SJSA1 (cell line): ENCODE results near the gene LRMDA. TPM values are rescaled to one million over a fixed set of nuclear protein-coding genes. Genes with fewer than 3 reads are reported as not detected.

Experiments
- DNase-seq, 2 experiments: peaks; one replicate each; pipeline ENCODE4 v3.0.0-alpha.2; 2015 to 2020; ENCODE audit warnings: low spot score in 2 of 2, low read depth in 1 of 2
- H3K27ac ChIP-seq: fragments of 250-450 bp; sonication (Bioruptor Pico); 2 replicates; pipeline ENCODE4 v1.5.1; 2020; ENCODE audit warnings: mild to moderate bottlenecking, moderate library complexity
- H3K27me3 ChIP-seq: fragments of 250-450 bp; sonication (Bioruptor Pico); replicated peaks from 2 replicates; pipeline ENCODE4 v1.5.1; 2020; ENCODE audit warnings: mild to moderate bottlenecking, moderate library complexity
- H3K36me3 ChIP-seq: fragments of 250-450 bp; sonication (Bioruptor Pico); 2 replicates; pipeline ENCODE4 v1.5.1; 2020; ENCODE audit warnings: mild to moderate bottlenecking
- H3K4me1 ChIP-seq: fragments of 250-450 bp; sonication (Bioruptor Pico); replicated peaks from 2 replicates; pipeline ENCODE4 v1.6.1; 2021; ENCODE audit warnings: mild to moderate bottlenecking
- H3K4me3 ChIP-seq: fragments of 250-450 bp; sonication (Bioruptor Pico); 2 replicates; pipeline ENCODE4 v1.5.1; 2020; ENCODE audit warnings: mild to moderate bottlenecking
- H3K9me3 ChIP-seq: fragments of 250-450 bp; sonication (Bioruptor Pico); replicated peaks from 2 replicates; pipeline ENCODE4 v1.5.1; 2020; ENCODE audit warnings: mild to moderate bottlenecking
- total RNA-seq: library from RNA; depleted of rRNA; stranded (reverse); fragments of >200 nt; shearing (Covaris generic); gene quantifications from 2 replicates; pipeline ENCODE4 v1.2.3, GENCODE V29; 2014

Gene LRMDA
- total RNA-seq, 1 experiment from 2014 or later, result not detected

DNA sequence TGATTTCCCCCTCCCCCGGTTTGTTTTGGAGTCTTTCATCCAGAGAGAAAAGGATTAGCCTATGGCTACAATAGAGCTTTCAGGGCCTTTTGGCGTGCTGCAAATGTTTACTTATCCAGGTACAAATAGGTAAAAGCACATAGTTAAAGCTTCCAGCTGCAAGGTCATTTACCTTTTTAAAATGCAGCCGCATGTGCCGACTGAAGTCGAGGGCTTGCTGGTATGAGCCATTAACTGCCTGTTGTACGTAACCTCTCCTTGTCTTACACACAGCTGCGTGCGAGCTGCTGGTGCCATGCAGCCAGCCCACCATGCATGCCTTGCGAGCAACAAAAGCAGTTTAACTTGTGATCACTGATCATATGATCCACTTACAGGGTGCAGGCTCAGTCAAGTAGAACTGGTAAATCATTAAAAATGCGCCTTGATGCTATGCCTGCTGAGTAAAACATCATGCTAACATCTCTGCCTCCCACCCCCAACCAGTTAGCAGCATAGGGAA is 866.4 kb downstream of the LRMDA start:
- no peaks in the 10 kb centered on the region for H3K36me3 ChIP-seq
- no peak for DNase-seq

GRCh38 chr10:76298329-76298728 is 866.9 kb downstream of the LRMDA start:
- no peaks in the 10 kb centered on the region for H3K27me3 ChIP-seq
- DNase-seq, result no peak
- no peak overlapping the region for H3K27ac ChIP-seq
- H3K4me1 ChIP-seq, result no peaks in the 10 kb centered on the region
- no peak overlapping the region for H3K4me3 ChIP-seq
- H3K9me3 ChIP-seq, result no peaks in the 10 kb centered on the region
- no peaks in the 10 kb centered on the region for H3K36me3 ChIP-seq

More for the DNA sequence above, 866.4 kb downstream of the LRMDA start:
- Histone ChIP-seq H3K27me3 (no peaks in the 10 kb centered on the region), H3K4me1 (no peaks in the 10 kb centered on the region), H3K4me3 (no peak overlapping the region), H3K9me3 (no peaks in the 10 kb centered on the region), H3K27ac (no peak overlapping the region)

DNA sequence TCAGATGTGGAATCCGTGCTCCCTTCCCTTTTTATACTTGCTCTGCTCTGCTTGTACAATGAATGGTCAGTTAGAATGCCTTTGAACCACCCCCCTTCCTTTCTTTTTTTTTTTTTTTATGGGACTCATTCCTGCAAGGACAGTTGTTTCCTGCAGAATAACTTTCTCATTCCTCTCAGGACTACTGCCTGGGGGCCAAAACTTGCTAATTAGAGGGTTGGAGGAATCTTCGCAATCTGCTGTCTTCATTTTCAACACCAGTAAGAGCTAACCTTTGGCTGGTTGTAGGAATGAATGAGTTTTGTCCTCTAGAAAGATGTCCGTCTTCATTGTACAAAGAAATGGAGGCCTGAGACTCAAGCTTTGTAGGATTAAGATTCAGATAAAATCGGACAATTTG is 868.1 kb downstream of the LRMDA start:
- H3K9me3 ChIP-seq, result no peaks in the 10 kb centered on the region

GRCh38 chr10:76301211-76301610 is 869.8 kb downstream of the LRMDA start:
- no peak overlapping the region for H3K4me3 ChIP-seq
- no peaks in the 10 kb centered on the region for H3K27me3 ChIP-seq
- no peaks in the 10 kb centered on the region for H3K36me3 ChIP-seq
- H3K4me1 ChIP-seq, result no peaks in the 10 kb centered on the region
- H3K27ac ChIP-seq, result no peak overlapping the region
- no peak for DNase-seq
- H3K9me3 ChIP-seq, result no peaks in the 10 kb centered on the region

More for the DNA sequence above, 868.1 kb downstream of the LRMDA start:
- Histone ChIP-seq H3K27ac (no peak overlapping the region), H3K4me1 (no peaks in the 10 kb centered on the region), H3K27me3 (no peaks in the 10 kb centered on the region), H3K36me3 (no peaks in the 10 kb centered on the region), H3K4me3 (no peak overlapping the region)
- no peak for DNase-seq

- Histone ChIP-seq H3K27me3 (no peaks in the 10 kb centered on the region), H3K27ac (no peak overlapping the region; the same call in 1 of the 2 replicates), H3K4me3 (no peak overlapping the region), H3K36me3 (no peaks in the 10 kb centered on the region), H3K4me1 (no peaks in the 10 kb centered on the region), H3K9me3 (no peaks in the 10 kb centered on the region)
- no peak for DNase-seq
Observed at GRCh38 chr10:76301950-76302349, 870.5 kb downstream of the LRMDA start.

DNA sequence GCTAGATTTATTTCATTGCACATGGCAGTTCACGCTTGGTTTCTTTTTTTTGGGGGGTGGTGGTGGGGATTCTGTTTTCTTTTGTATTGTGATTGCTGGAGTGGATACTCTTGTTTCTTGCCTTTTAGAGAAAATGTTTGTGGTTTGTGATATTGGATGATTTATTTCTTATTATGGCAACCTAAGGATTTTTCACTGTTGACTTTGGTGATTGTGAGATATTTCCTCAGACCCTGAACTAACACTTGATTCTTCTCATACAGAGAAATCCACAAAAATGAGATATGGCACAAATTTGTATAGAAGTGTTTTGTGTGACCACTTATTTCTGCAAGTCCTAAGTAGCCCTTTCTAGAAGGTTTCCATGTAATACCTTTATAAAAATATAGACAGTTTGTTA is 871.1 kb downstream of the LRMDA start:
- Histone ChIP-seq H3K27me3 (no peaks in the 10 kb centered on the region), H3K4me3 (no peak overlapping the region), H3K9me3 (no peaks in the 10 kb centered on the region), H3K27ac (no peak overlapping the region), H3K36me3 (no peaks in the 10 kb centered on the region), H3K4me1 (no peaks in the 10 kb centered on the region)
- no peak for DNase-seq

DNA sequence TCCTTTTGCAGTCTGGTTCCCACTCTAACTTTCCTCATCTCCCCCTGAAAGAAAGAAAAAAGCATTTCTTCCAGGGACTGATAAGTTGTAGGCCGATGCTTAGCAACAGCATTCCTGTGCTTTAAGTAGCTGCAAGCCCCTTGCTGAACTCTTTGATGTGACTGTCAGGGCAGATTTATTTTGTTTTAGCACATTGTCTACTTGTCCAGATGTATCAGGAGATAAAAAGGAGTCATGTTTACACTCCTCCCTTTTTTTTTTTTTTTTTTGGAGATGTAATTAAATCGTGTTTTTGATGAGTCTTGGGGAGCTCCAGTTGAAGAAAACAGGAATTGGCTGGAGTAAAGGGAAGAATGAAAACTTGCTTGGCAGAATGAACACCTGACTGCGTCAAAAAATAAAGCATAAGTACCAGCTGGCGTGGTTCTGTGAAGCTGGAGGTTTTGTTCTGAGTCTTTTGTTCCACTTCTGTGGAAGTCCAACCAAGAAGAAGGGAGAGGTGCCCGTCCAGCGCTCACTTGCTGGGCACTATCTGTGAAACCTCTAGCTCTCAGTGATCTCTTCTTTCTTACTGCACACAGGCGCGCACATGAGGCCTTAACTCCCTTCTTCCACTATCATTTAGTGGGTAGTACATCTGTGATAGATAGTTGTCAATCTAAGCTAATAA is 871.7 kb downstream of the LRMDA start:
- Histone ChIP-seq H3K27ac (no peak overlapping the region), H3K27me3 (no peaks in the 10 kb centered on the region), H3K4me1 (no peaks in the 10 kb centered on the region), H3K4me3 (no peak overlapping the region), H3K9me3 (no peaks in the 10 kb centered on the region), H3K36me3 (no peaks in the 10 kb centered on the region)
- no peak for DNase-seq

DNA sequence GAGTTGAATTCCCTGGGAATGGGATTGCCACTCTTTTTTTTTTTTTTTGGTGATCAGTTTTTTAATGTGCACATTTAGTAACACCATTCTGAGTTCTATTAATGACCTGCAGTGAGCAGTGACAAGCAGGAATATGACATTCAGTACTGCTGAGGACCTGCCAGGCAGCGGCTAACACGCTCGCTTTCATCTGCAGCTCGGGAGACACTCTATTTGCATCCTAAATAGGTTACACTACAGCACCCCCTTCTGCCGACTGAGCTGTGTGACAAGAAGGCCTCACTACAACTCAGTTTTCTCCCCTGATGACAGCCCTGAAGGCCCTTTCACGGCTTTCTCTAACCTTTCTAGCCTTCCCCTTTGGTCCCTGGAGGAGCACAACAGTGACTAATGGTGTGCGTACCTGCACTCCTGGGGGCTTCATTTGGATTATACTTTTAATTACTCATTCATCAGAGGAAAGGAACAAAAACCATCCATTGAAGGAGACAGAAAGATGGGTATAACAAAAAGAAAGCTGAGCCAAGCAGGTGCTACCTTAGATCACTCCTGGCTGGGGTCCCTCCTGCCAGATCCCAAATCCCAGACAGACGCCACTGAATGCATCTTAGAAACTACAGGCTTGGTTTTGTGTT is 872.4 kb downstream of the LRMDA start:
- no peaks in the 10 kb centered on the region for H3K27me3 ChIP-seq
- H3K4me1 ChIP-seq, result no peaks in the 10 kb centered on the region
- no peak for DNase-seq
- no peaks in the 10 kb centered on the region for H3K9me3 ChIP-seq
- no peak overlapping the region for H3K4me3 ChIP-seq
- no peaks in the 10 kb centered on the region for H3K36me3 ChIP-seq
- no peak overlapping the region for H3K27ac ChIP-seq

DNA sequence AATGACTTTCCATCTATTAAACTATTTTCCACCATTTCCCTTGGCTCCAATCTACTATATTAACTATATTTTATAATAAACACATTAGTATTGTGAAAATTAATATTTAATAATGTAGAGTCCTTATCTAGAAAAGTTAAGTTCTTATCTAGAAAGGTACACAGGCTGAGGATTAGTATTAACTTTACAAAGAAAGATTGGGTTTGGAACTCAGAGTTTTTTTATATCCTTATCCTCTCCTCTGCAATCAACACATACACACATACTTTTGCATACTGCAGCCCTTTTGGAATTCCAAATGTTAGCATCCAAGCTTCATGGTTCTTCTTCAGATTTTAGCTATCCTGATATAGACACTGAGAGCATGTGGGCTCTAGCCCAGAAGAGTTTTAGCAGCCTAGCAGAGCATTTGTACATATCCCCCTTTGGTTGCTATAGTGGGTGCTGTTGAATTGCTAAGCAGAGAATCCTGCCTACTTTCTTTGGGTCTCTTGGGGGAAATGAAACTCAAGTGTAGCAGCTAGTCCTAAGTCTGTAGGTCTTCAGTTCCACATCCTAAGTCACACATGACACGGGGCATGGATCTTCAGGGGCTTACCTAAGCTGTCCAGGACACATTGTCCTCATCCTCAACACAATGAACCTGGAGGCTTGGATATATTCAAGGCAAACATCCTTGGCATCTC is 874.6 kb downstream of the LRMDA start:
- Histone ChIP-seq H3K27me3 (no peaks in the 10 kb centered on the region), H3K4me1 (no peaks in the 10 kb centered on the region), H3K9me3 (no peaks in the 10 kb centered on the region), H3K27ac (no peak overlapping the region), H3K4me3 (no peak overlapping the region), H3K36me3 (no peaks in the 10 kb centered on the region)
- no peak for DNase-seq

DNA sequence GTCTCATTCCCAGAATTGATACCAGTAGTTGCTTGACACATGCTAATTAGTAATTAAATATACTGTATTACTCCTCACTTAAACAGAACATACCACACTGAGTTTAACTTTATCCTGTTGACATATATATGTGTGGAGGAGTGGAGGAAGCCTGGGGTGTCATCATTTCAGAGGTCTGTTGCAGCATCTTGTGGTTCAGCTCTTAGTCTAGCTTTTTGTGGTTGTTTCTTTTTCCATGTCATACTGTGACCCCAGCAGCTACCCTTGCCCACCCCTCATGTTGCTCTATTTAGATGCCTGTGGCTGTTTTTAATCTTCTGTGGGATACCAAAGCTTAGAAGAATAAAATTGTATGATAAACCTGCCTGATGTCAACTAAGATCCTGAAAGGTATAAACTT is 875.4 kb downstream of the LRMDA start:
- Histone ChIP-seq H3K4me3 (no peak overlapping the region), H3K4me1 (no peaks in the 10 kb centered on the region), H3K27me3 (no peaks in the 10 kb centered on the region), H3K36me3 (no peaks in the 10 kb centered on the region), H3K27ac (no peak overlapping the region), H3K9me3 (no peaks in the 10 kb centered on the region)
- DNase-seq, result no peak

DNA sequence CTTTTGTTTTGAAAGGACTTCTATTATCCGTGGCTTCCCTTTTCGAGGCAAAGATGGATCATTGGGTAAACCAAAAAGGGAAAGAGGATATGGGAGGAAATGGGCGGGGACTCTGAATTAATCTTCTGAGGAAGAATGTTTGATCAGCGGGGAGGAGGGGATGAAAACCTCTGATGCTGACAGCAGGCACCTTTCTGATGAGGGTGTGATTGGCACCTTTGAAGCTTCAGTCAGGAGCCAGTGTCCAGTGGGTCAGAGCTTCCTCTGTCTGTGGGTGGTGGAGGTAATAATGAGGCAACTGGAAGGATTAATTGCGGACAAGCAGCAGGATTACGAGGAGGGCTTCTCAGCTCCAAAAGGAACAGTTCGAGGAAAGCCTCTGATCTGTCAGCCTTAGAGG is 877.6 kb downstream of the LRMDA start:
- Histone ChIP-seq H3K9me3 (no peaks in the 10 kb centered on the region), H3K4me1 (no peaks in the 10 kb centered on the region), H3K36me3 (no peaks in the 10 kb centered on the region), H3K27ac (no peak overlapping the region), H3K4me3 (no peak overlapping the region), H3K27me3 (no peaks in the 10 kb centered on the region)
- DNase-seq, result no peak

DNA sequence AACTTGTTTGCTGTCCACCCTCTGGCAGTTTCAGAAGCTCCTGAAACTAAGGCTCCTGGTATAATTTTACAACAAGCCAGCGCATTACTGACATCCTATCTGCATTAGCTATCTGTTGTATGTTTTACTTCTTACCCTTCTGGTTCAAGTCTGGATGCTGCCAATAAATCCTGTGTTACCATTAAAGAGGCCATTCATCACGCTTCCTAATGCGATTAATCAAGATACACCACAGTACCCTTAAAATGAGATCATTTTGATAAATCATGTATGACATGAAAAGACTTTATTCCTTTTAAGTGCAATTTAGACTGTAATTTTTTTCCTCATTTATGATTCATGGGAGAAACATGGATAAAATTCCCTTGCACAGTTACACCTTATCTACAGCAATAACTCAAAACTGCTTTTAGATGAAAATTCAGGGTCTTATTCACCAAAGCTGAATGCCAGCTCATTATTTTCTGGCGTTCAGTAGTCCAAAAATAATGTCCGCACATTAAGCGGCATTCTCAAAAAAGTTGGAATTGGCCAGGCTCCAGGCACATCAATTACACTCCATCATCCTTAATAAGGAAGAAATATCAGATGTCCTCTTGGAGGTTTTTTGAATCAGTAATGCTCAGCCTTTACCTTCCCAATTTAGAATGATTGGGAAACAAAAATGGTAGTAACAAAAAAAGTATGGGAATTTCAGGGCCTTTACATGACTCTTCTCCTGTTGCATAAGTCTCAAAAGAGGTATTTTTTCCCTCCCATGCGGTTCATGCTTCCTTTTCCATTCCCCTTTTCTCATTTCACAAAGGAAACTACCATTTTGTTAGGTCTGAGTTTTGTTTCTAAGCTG is 878.5 kb downstream of the LRMDA start:
- H3K4me3 ChIP-seq, result no peak overlapping the region
- H3K27me3 ChIP-seq, result no peaks in the 10 kb centered on the region
- DNase-seq, result no peak
- no peak overlapping the region for H3K27ac ChIP-seq
- H3K9me3 ChIP-seq, result no peaks in the 10 kb centered on the region
- H3K36me3 ChIP-seq, result no peaks in the 10 kb centered on the region
- no peaks in the 10 kb centered on the region for H3K4me1 ChIP-seq

GRCh38 chr10:76310588-76311080 is 879.2 kb downstream of the LRMDA start:
- Histone ChIP-seq H3K9me3 (no peaks in the 10 kb centered on the region), H3K27me3 (no peaks in the 10 kb centered on the region), H3K27ac (no peak overlapping the region), H3K36me3 (no peaks in the 10 kb centered on the region), H3K4me1 (no peaks in the 10 kb centered on the region), H3K4me3 (no peak overlapping the region)
- no peak for DNase-seq
